ENCODE measurements around the gene MAN1A1. TPM values are rescaled to one million over a fixed set of nuclear protein-coding genes. Genes with fewer than 3 reads are reported as not detected.

Gene MAN1A1
- total and polyA plus RNA-seq, 11 donors = 5.6 to 30.6 (median 12.6) TPM

DNA sequence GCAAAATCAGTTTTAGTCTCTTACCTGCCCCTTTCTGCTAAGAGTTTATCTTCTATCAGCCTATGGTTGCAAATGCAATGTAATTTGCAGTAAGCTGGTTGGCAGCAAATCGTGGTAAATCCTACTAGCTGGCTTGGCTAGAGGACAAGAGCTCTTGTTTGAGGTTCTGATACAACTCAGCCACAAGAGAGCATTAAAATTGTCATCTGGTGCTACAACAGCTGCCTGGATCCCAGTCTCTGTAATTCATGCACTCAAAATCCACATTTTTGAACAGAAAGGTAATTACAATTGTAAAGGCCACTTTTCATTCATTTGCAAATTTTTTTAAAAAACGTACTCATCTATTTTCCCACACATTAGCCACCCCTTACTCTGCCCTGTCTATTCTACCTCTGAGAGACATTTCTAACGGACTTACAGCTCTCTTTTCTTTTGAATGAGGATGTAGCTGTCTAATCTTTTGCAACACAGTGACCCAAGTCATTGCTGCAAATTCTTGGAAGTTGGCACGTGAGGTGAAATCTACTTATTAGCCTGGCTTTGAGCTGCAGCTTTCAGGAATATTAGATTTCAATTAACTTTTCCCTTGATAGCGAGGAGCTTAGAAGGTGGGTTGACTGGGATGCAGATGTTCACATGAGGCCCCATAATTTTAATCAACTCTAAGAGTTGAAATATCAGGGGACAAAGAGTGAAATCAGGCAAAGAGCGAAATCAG lies 217.1 kb downstream of the MAN1A1 start:
- H3K27me3 ChIP-seq = no peaks in the 10 kb centered on the region
- ATAC-seq = no peak
- H3K4me1 ChIP-seq = peaks cover 0 to 31% (median 2%) of the 10 kb centered on the region in 12 donors
- intact Hi-C loops (cut with DNase I) = no loop called here
- no peak for DNase-seq
- no peak for TF ChIP-seq POLR2A (IDR thresholded peaks at IDR 0.05)
- TF ChIP-seq, protein P1, sequence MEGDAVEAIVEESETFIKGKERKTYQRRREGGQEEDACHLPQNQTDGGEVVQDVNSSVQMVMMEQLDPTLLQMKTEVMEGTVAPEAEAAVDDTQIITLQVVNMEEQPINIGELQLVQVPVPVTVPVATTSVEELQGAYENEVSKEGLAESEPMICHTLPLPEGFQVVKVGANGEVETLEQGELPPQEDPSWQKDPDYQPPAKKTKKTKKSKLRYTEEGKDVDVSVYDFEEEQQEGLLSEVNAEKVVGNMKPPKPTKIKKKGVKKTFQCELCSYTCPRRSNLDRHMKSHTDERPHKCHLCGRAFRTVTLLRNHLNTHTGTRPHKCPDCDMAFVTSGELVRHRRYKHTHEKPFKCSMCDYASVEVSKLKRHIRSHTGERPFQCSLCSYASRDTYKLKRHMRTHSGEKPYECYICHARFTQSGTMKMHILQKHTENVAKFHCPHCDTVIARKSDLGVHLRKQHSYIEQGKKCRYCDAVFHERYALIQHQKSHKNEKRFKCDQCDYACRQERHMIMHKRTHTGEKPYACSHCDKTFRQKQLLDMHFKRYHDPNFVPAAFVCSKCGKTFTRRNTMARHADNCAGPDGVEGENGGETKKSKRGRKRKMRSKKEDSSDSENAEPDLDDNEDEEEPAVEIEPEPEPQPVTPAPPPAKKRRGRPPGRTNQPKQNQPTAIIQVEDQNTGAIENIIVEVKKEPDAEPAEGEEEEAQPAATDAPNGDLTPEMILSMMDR (IDR thresholded peaks at IDR 0.05) = no peak
- no peaks in the 10 kb centered on the region for H3K9me3 ChIP-seq
- no peak overlapping the region for H3K27ac ChIP-seq
- H3K36me3 ChIP-seq = no peaks in the 10 kb centered on the region
- H3K4me3 ChIP-seq = no peak overlapping the region
- 69 to 78% (median 73%) methylated on average over 6 of the region's 6 CpGs for WGBS, 4 donors

DNA sequence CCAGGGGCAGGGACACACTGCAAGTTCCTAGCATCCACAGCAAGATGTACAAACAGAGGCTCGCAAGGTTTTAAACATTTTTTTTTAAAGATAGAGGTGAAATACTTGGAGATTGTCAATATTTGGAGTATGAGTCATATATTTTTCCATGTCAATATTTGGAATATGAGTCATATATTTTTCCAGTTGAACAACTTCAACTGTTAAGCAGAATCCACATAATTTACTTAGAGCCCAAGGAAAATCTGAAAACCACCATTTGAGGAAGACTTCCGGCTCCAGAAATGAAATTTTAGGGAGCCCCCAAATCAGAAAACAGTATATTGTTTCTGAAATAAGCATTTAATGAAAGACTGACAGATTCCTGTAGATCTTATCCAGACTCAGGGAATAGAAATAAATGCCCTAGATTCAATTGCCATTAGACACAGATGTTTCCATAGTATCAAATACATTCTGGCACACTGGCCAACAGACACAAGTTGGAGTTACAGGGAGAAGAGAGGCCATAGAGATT lies 219.5 kb downstream of the MAN1A1 start:
- intact Hi-C loops (cut with DNase I) = no loop called here
- Histone ChIP-seq H3K4me3 (no peak overlapping the region), H3K4me1 (peaks cover 0 to 22% (median 2%) of the 10 kb centered on the region in 12 donors)

DNA sequence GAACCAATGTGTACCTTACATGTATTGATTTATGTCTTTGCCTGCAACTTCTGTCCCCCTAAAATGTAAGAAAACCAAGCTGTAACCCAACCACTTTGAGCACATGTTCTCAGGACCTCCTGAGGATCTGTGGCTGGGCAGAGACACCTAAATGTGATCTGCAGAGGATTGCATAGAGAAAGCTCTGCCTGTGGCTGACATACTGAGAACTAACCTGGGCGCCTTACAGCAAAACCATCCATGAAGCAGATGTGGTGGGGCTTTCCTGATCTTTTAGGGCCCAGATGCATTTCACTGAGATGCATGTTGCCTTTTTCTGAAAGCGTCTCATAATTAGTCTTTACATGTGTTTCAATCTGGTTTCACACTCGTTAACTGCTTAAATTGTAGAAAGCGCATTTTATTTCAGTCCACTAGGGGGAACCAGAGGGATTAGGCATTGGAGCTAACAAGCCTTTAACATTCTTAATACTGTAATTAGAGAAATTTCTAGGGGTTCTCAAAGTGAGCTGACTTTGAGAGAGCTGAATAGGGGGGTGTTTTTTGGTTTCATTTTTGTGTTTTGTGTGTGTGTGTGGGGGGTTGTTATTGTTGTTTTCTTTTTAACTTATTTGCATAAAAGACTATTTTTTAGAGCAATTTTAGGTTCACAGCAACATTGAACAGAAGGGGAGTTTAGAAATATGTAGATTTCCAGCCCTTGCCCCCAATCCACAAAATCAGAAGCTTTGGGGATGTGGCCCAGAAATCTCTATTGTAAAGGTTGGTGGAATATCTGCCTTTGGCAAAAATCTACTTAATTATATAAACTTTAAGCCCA lies 220.2 kb downstream of the MAN1A1 start:
- intact Hi-C loops (cut with DNase I) = no loop called here
- H3K4me3 ChIP-seq = no peak overlapping the region
- H3K4me1 ChIP-seq = peaks cover 0 to 22% (median 2%) of the 10 kb centered on the region in 12 donors
- TF ChIP-seq POLR2A (IDR thresholded peaks at IDR 0.05) = no peak
- TF ChIP-seq, protein P1 (IDR thresholded peaks at IDR 0.05) = peak; percentile 77 to 89 (median 83)
- no peaks in the 10 kb centered on the region for H3K27me3 ChIP-seq
- DNase-seq = no peak
- H3K36me3 ChIP-seq = no peaks in the 10 kb centered on the region
- peaks cover 0 to 5% (median 0%) of the 10 kb centered on the region in 12 donors for H3K9me3 ChIP-seq
- H3K27ac ChIP-seq = no peak overlapping the region
- 19 to 22% (median 20%) methylated on average over 4 of the region's 4 CpGs for WGBS, 4 donors
- peak in 3 of 4 donors; percentile 52 to 81 (median 60) for ATAC-seq

More for the DNA sequence above, 219.5 kb downstream of the MAN1A1 start:
- TF ChIP-seq POLR2A (IDR thresholded peaks at IDR 0.05) = no peak
- TF ChIP-seq, protein P1 (IDR thresholded peaks at IDR 0.05) = no peak
- DNase-seq (no peak), ATAC-seq (peak in 1 of 4 donors; percentile 39)
- Histone ChIP-seq H3K36me3 (no peaks in the 10 kb centered on the region), H3K27me3 (no peaks in the 10 kb centered on the region), H3K9me3 (peaks cover 0 to 5% (median 0%) of the 10 kb centered on the region in 12 donors), H3K27ac (no peak overlapping the region)
- 46 to 71% (median 50%) methylated on average over 2 of the region's 2 CpGs for WGBS, 4 donors
